Activated B cell treated with CpG ODN at 0.5 μM for 24 hours (primary cell): ENCODE results near the gene CATSPER1. TPM values are rescaled to one million over a fixed set of nuclear protein-coding genes. Genes with fewer than 3 reads are reported as not detected.

Experiments used
- ATAC-seq: fragments of 200-7000 bp; cut with Tn5 transposase; one replicate; pipeline ENCODE4 v1.10.0; 2021; ENCODE audit warnings: low read depth, mild to moderate bottlenecking, moderate library complexity
- CTCF ChIA-PET: fragments of 350-600 bp; sonication (Branson Sonifier 250); formaldehyde crosslinking; loops from one replicate; lab custom pipeline; 2021; ENCODE audit warnings: antibody characterized with exemption; lab: Charles Lee
- POLR2A ChIA-PET: fragments of 350-600 bp; sonication (Branson Sonifier 250); formaldehyde crosslinking; loops from one replicate; lab custom pipeline; 2021; ENCODE audit warnings: antibody characterized with exemption; lab: Charles Lee
- DNase-seq: peaks from one replicate; pipeline ENCODE4 v3.0.0; 2022
- H3K27ac Mint-ChIP-seq: one replicate; pipeline ENCODE4 v1.8.0; 2020; ENCODE audit warnings: mixed read lengths
- H3K27me3 Mint-ChIP-seq: one replicate; pipeline ENCODE4 v1.8.0; 2021; ENCODE audit warnings: mixed read lengths
- H3K36me3 Mint-ChIP-seq: one replicate; pipeline ENCODE4 v1.8.0; 2021; ENCODE audit warnings: low read depth, mixed read lengths
- H3K4me1 Mint-ChIP-seq: one replicate; pipeline ENCODE4 v1.8.0; 2021; ENCODE audit warnings: mixed read lengths
- H3K4me3 Mint-ChIP-seq: one replicate; pipeline ENCODE4 v1.8.0; 2020; ENCODE audit warnings: mild to moderate bottlenecking, mixed read lengths
- H3K9me3 Mint-ChIP-seq: one replicate; pipeline ENCODE4 v1.8.0; 2020; ENCODE audit warnings: mixed read lengths
- CTCF ChIP-seq: fragments of 200-600 bp; IDR thresholded peaks from one replicate; pipeline ENCODE4 v1.8.0; 2022; ENCODE audit warnings: antibody characterized with exemption, mild to moderate bottlenecking
- intact Hi-C: fragments of 100-400 bp; cut with micrococcal nuclease; formaldehyde crosslinking; loops from one replicate; pipeline ENCODE4 v1.15.1; 2024
- total RNA-seq: library from RNA; stranded (reverse); gene quantifications from 2 replicates; pipeline ENCODE4 v1.2.3, GENCODE V29; 2022

The CATSPER1 gene
- total RNA-seq, 1 donor from 2014 or later = not detected

DNA sequence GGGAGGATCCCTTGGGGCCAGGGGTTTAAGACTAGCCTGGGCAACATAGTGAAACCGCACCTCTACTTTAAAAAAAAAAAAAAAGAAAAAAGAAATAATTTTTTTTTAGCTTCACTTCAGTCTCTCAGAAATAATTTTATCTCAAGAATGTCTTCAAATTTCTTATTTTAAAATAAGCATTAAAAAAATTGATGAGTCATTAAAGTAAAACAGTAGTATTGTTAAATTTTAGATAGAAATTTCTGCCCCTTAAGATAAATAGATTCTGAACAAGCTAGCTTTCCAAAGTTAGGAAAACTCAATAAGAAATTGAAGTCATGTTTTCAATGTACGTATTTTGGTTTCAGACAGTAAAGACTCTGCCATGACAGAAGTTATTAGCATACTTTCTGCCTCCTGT lies 36.1 kb upstream of the CATSPER1 start:
- H3K4me3 Mint-ChIP-seq = no peak overlapping the region
- ATAC-seq (no peak), DNase-seq (no peak)
- POLR2A ChIA-PET = interaction anchor here (0.6 to 2.0 kb wide), 3 partner anchors 10 to 946 kb away, joined by 3 to 8 read pairs (median 3); partner anchors contain the start of gene SF3B2
- TF ChIP-seq CTCF = no peak
- no peaks in the 10 kb centered on the region for H3K27me3 Mint-ChIP-seq
- H3K27ac Mint-ChIP-seq = no peak overlapping the region
- peaks cover 30% of the 10 kb centered on the region for H3K4me1 Mint-ChIP-seq
- intact Hi-C loops = no loop called here
- CTCF ChIA-PET = interaction anchor here (2.4 kb wide), 1 partner anchor 17 kb away, joined by 9 read pairs; no protein-coding TSS in a partner anchor
- no peaks in the 10 kb centered on the region for H3K9me3 Mint-ChIP-seq
- H3K36me3 Mint-ChIP-seq = peaks cover 93% of the 10 kb centered on the region

DNA sequence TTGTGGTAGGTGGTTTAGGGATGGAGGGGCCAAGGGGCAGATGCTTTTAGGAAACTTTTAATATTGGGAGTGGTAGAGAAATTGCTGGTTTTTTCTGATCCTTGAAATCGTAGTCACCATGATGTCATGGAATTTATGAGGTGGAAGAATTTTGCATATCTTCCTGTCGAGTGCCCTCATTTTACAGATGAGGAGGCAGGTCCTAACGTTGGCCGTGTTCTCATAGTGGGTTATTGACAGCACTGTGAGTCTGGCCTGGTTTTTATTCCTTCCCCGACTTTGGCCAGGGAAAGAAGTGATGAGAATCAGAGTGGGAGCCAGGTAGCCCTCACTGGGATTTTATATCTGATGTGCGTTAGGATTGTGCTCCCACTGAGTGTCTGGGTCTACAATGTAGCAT lies 35.0 kb upstream of the CATSPER1 start:
- H3K9me3 Mint-ChIP-seq = no peaks in the 10 kb centered on the region
- TF ChIP-seq CTCF = no peak
- H3K4me1 Mint-ChIP-seq = peaks cover 21% of the 10 kb centered on the region
- H3K36me3 Mint-ChIP-seq = peaks cover 93% of the 10 kb centered on the region
- ChIA-PET POLR2A (no interaction called here), CTCF (no interaction called here)
- intact Hi-C loops = no loop called here
- H3K27me3 Mint-ChIP-seq = no peaks in the 10 kb centered on the region
- no peak for DNase-seq
- H3K4me3 Mint-ChIP-seq = no peak overlapping the region
- peak overlapping the region; percentile 63 for H3K27ac Mint-ChIP-seq
- peak; percentile 50 for ATAC-seq

DNA sequence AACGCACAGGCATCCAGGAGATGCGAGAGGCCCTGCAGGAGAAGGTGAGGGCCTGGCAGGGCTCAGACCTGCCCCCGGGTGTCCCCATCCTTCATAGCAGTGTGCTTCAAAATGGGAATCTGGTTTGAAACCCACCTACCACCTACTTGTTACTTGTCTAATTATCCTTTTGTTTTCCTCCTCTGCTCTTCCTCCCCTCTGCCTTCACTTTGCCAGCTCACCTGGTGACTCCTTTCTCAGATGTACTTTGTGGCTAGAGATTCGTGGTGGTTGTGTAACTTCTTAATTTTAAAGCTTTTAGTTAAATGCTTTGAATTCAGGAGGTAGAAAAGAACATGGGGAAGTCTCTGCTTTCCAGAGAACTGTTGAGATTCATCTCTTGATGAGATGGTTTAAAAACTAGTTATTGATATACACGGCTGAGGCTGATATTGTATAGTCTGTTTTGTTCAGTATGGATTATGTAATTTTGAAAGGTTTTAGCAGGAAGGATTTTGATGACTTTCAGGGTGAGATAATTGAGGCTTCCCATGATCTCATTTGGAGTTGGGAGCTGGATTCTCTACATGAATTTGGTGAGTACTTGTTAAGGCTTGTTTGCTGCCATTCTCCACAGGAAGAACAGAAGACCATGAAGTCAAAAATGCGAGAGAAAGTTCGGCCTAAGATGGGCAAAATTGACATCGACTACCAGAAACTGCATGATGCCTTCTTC lies 33.8 kb upstream of the CATSPER1 start:
- no peak for ATAC-seq
- intact Hi-C loops = no loop called here
- no peak for TF ChIP-seq CTCF
- no peaks in the 10 kb centered on the region for H3K9me3 Mint-ChIP-seq
- H3K27ac Mint-ChIP-seq = peak overlapping the region; percentile 41
- no peak overlapping the region for H3K4me3 Mint-ChIP-seq
- H3K27me3 Mint-ChIP-seq = no peaks in the 10 kb centered on the region
- no peak for DNase-seq
- POLR2A ChIA-PET = interaction anchor here (1.1 kb wide), 1 partner anchor 66 kb away, joined by 5 read pairs; no protein-coding TSS in a partner anchor
- H3K36me3 Mint-ChIP-seq = peaks cover 94% of the 10 kb centered on the region
- CTCF ChIA-PET = interaction anchor here (1.4 to 2.2 kb wide), 2 partner anchors 7 to 16 kb away, joined by 4 to 8 read pairs; no protein-coding TSS in a partner anchor
- peaks cover 20% of the 10 kb centered on the region for H3K4me1 Mint-ChIP-seq

- no peak for DNase-seq
- no peaks in the 10 kb centered on the region for H3K27me3 Mint-ChIP-seq
- H3K4me3 Mint-ChIP-seq = no peak overlapping the region
- ATAC-seq = no peak
- no peak overlapping the region for H3K27ac Mint-ChIP-seq
- ChIA-PET POLR2A (interaction anchor here (0.6 to 0.9 kb wide), 2 partner anchors 54 to 1811 kb away, joined by 3 to 6 read pairs; partner anchors contain the start of genes BANF1 and EIF1AD), CTCF (interaction anchor here (1.9 kb wide), 1 partner anchor 11 kb away, joined by 6 read pairs; no protein-coding TSS in a partner anchor)
- H3K4me1 Mint-ChIP-seq = peaks cover 32% of the 10 kb centered on the region
- no peaks in the 10 kb centered on the region for H3K9me3 Mint-ChIP-seq
- H3K36me3 Mint-ChIP-seq = peaks cover 84% of the 10 kb centered on the region
- intact Hi-C loops = no loop called here
- TF ChIP-seq CTCF = no peak
These were observed 30.2 kb upstream of the CATSPER1 start for GRCh38 chr11:66056501-66056900.

GRCh38 chr11:66055021-66055420 lies 28.7 kb upstream of the CATSPER1 start:
- no peak for TF ChIP-seq CTCF
- Mint-ChIP-seq H3K27me3 (no peaks in the 10 kb centered on the region), H3K36me3 (peaks cover 69% of the 10 kb centered on the region), H3K4me3 (peak overlapping the region; percentile 47), H3K4me1 (peaks cover 27% of the 10 kb centered on the region), H3K27ac (no peak overlapping the region), H3K9me3 (no peaks in the 10 kb centered on the region)
- ATAC-seq = no peak
- no peak for DNase-seq
- CTCF ChIA-PET = interaction anchor here (0.9 to 1.4 kb wide), 4 partner anchors 14 to 82 kb away, joined by 3 to 4 read pairs (median 4); no protein-coding TSS in a partner anchor
- POLR2A ChIA-PET = interaction anchor here (1.0 to 4.9 kb wide), 3 partner anchors 13 to 213 kb away, joined by 3 to 46 read pairs (median 4); partner anchors contain the start of genes MUS81 and PACS1
- intact Hi-C loops = no loop called here
